Left ventricle myocardium inferior (tissue), 1 donor: ENCODE results near the gene CAND1. TPM values are rescaled to one million over a fixed set of nuclear protein-coding genes. Genes with fewer than 3 reads are reported as not detected.

Experiments used
- DNase-seq: peaks from one replicate; pipeline ENCODE4 v3.0.0-alpha.2; 2020
- H3K27ac ChIP-seq: fragments of 200-600 bp; replicated peaks from 2 replicates; pipeline ENCODE4 v1.8.0; 2021
- H3K27me3 ChIP-seq: fragments of 200-600 bp; 2 replicates; pipeline ENCODE4 v1.8.0; 2021; ENCODE audit warnings: low read depth
- H3K36me3 ChIP-seq: fragments of 200-600 bp; 2 replicates; pipeline ENCODE4 v1.8.0; 2021
- H3K4me1 ChIP-seq: fragments of 200-600 bp; 2 replicates; pipeline ENCODE4 v1.8.0; 2021
- H3K4me3 ChIP-seq: fragments of 200-600 bp; 2 replicates; pipeline ENCODE4 v1.8.0; 2021; ENCODE audit warnings: mild to moderate bottlenecking, moderate library complexity
- H3K9me3 ChIP-seq: fragments of 200-600 bp; replicated peaks from 2 replicates; pipeline ENCODE4 v1.8.0; 2021
- intact Hi-C: fragments of 100-400 bp; cut with micrococcal nuclease; formaldehyde crosslinking; loops from one replicate; pipeline ENCODE4 v1.11.0; 2022
- total RNA-seq: library from RNA; stranded (reverse); fragmentation: NEBNext Ultra II Directional; extraction: Animal tissue kit (Norgen Biotek cat#: 25700); gene quantifications from one replicate; pipeline ENCODE4 v1.2.1, GENCODE V29; 2021
- TF ChIP-seq, protein P1 (sequence below): fragments of 200-600 bp; IDR thresholded peaks from 2 replicates; pipeline ENCODE4 v1.8.0; 2021; ENCODE audit warnings: antibody characterized with exemption, mild to moderate bottlenecking, borderline replicate concordance
- donor health status: DM: no; HTN: yes; CAD: no; lungs with severe emphysema.

CAND1 gene
- total RNA-seq, 1 donor from 2014 or later, result 32.9 TPM

DNA sequence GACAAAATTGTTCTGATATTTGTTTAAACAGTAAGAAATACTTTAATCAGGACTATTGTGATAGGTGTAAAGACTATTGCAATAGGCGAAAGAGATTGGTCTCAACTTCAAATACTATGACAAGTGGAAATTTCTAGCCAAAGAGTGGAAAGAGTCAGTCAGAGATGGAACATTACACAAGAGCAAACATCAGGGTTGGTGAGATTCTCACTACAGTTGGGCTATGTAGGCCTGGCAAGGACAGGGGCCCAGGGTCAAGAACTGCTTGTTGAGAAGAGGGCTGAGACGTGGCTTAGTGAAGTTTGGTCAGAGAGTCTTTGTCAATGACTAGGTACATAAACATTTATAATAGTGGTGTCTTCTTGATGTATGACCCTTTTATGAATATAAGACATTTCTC is 19.4 kb downstream of the CAND1 start:
- no peak for DNase-seq
- H3K9me3 ChIP-seq, result no peaks in the 10 kb centered on the region
- TF ChIP-seq, protein P1, sequence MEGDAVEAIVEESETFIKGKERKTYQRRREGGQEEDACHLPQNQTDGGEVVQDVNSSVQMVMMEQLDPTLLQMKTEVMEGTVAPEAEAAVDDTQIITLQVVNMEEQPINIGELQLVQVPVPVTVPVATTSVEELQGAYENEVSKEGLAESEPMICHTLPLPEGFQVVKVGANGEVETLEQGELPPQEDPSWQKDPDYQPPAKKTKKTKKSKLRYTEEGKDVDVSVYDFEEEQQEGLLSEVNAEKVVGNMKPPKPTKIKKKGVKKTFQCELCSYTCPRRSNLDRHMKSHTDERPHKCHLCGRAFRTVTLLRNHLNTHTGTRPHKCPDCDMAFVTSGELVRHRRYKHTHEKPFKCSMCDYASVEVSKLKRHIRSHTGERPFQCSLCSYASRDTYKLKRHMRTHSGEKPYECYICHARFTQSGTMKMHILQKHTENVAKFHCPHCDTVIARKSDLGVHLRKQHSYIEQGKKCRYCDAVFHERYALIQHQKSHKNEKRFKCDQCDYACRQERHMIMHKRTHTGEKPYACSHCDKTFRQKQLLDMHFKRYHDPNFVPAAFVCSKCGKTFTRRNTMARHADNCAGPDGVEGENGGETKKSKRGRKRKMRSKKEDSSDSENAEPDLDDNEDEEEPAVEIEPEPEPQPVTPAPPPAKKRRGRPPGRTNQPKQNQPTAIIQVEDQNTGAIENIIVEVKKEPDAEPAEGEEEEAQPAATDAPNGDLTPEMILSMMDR, result no peak
- no peaks in the 10 kb centered on the region for H3K27me3 ChIP-seq
- H3K4me1 ChIP-seq, result peaks cover 20% of the 10 kb centered on the region
- H3K27ac ChIP-seq, result no peak overlapping the region
- intact Hi-C loops, result no loop called here
- peaks cover 14% of the 10 kb centered on the region for H3K36me3 ChIP-seq
- H3K4me3 ChIP-seq, result no peak overlapping the region

DNA sequence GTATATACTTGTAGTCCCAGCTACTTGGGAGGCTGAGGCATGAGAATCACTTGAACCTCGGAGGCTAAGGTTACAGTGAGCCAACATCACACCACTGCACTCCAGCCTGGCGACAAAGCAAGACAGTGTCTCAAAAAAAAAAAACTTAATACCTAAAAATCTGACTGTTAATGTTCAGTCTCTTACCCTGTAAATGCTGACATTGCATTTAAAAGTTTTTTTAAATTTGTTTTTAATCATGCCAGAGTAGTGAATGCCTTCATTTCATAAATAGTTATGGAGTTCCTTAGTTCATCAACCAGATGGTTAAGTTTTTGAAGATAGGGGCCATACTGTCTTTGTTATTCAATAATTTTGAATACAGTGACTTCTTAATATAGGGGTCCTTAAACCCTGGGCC is 21.2 kb downstream of the CAND1 start:
- intact Hi-C loops, result no loop called here
- TF ChIP-seq, protein P1, result no peak
- Histone ChIP-seq H3K27ac (no peak overlapping the region), H3K4me3 (no peak overlapping the region), H3K4me1 (peaks cover 20% of the 10 kb centered on the region), H3K9me3 (no peaks in the 10 kb centered on the region), H3K27me3 (no peaks in the 10 kb centered on the region), H3K36me3 (peaks cover 15% of the 10 kb centered on the region)
- DNase-seq, result no peak

DNA sequence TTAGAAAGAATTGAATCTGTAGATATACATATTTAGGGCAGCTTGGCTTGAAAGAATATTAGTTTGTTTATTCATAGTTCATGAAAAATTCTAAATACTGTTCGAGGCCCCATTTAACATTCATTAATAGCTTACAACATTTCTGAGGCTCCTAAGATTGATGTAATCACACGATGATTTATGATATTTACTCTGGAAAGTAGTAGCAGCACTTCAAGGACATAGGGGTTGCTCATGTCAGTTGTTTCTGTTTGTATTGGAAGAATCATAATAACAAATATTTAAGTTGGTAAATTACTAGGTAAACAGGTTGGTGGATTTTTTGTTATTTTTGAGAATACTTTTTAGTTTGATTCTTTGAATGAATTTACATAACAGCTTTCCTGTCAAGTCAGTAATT is 30.4 kb downstream of the CAND1 start:
- intact Hi-C loops, result no loop called here
- TF ChIP-seq, protein P1, result no peak
- no peaks in the 10 kb centered on the region for H3K4me1 ChIP-seq
- no peak for DNase-seq
- H3K9me3 ChIP-seq, result no peaks in the 10 kb centered on the region
- H3K4me3 ChIP-seq, result no peak overlapping the region
- H3K36me3 ChIP-seq, result peaks cover 74% of the 10 kb centered on the region
- H3K27ac ChIP-seq, result no peak overlapping the region
- no peaks in the 10 kb centered on the region for H3K27me3 ChIP-seq

DNA sequence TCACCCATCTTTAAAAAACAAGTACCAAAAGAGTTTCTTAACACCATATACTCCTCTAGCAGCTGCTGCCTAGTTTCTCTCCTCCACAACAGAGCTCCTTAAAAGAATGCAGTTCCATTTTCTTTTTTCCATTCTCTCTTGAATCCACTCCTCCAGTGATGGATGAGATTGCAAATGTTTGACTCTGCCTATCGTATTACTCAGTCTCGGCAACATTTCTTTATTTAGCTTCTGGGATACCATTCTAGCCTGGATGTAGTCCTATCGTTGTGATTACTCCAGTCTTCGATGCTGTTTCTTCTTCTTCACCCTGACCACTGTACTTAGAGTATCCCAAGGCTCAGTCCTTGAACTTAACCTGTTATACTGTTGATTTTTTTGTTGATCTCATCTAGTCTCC is 30.8 kb downstream of the CAND1 start:
- no peak overlapping the region for H3K27ac ChIP-seq
- TF ChIP-seq, protein P1, result no peak

DNA sequence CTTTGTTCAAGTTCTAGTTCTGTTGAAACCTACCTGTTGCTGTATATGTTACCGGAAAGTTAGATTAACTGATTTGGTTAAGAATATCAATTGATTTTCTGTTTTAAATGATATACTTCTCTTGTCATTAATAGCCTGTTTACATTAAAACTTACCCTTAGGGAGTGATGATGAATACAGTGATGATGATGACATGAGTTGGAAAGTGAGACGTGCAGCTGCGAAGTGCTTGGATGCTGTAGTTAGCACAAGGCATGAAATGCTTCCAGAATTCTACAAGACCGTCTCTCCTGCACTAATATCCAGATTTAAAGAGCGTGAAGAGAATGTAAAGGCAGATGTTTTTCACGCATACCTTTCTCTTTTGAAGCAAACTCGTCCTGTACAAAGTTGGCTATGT is 33.0 kb downstream of the CAND1 start:
- intact Hi-C loops, result no loop called here
- no peaks in the 10 kb centered on the region for H3K9me3 ChIP-seq
- no peaks in the 10 kb centered on the region for H3K4me1 ChIP-seq
- no peak for DNase-seq
- H3K27ac ChIP-seq, result no peak overlapping the region
- H3K4me3 ChIP-seq, result no peak overlapping the region
- TF ChIP-seq, protein P1, result no peak
- peaks cover 88% of the 10 kb centered on the region for H3K36me3 ChIP-seq
- H3K27me3 ChIP-seq, result no peaks in the 10 kb centered on the region

More for the DNA sequence above, 30.8 kb downstream of the CAND1 start:
- Histone ChIP-seq H3K4me1 (no peaks in the 10 kb centered on the region), H3K4me3 (no peak overlapping the region), H3K27me3 (no peaks in the 10 kb centered on the region), H3K9me3 (no peaks in the 10 kb centered on the region), H3K36me3 (peaks cover 78% of the 10 kb centered on the region)
- DNase-seq, result no peak
- intact Hi-C loops, result no loop called here

DNA sequence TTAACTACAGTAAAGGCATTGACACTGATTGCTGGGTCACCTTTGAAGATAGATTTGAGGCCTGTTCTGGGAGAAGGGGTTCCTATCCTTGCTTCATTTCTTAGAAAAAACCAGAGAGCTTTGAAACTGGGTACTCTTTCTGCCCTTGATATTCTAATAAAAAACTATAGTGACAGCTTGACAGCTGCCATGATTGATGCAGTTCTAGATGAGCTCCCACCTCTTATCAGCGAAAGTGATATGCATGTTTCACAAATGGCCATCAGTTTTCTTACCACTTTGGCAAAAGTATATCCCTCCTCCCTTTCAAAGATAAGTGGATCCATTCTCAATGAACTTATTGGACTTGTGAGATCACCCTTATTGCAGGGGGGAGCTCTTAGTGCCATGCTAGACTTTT is 36.4 kb downstream of the CAND1 start:
- no peak for DNase-seq
- Histone ChIP-seq H3K27me3 (no peaks in the 10 kb centered on the region), H3K9me3 (no peaks in the 10 kb centered on the region), H3K4me3 (no peak overlapping the region), H3K4me1 (no peaks in the 10 kb centered on the region), H3K27ac (no peak overlapping the region), H3K36me3 (peaks cover 89% of the 10 kb centered on the region)
- TF ChIP-seq, protein P1, result no peak
- intact Hi-C loops, result no loop called here
